ENCODE measurements around the gene F5. TPM values are rescaled to one million over a fixed set of nuclear protein-coding genes. Genes with fewer than 3 reads are reported as not detected.
A peak's percentile ranks its signal among the peaks of the same experiment; 100 is the strongest.

Gene F5
- total RNA-seq, 1 experiment from 2014 or later = not detected

- TF ChIP-seq CTCF (conservative IDR thresholded peaks at IDR 0.05; ENCODE audit: low read depth, low read length) (peak; percentile 56), EZH2 (IDR thresholded peaks at IDR 0.05; ENCODE audit: borderline replicate concordance, low read depth, low read length, poor library complexity, severe bottlenecking) (no peak)
- no peaks in the 10 kb centered on the region for H3K36me3 ChIP-seq (ENCODE audit: insufficient read depth, low read length, poor library complexity, severe bottlenecking)
- DNase-seq (ENCODE audit: low spot score) = peak; percentile 61
- no peak overlapping the region for H3K4me3 ChIP-seq (ENCODE audit: low read depth, low read length, poor library complexity, severe bottlenecking)
- H3K27me3 ChIP-seq (replicated peaks; ENCODE audit: insufficient read depth, low read depth, low read length, poor library complexity) = no peaks in the 10 kb centered on the region
- ChIA-PET CTCF (interaction anchor here (0.7 kb wide), 1 partner anchor 863 kb away, joined by 5 read pairs; no protein-coding TSS in a partner anchor), POLR2A (ENCODE audit: low non-redundant PET) (no interaction called here)
- H3K9me3 ChIP-seq (ENCODE audit: low read depth, low read length, poor library complexity, severe bottlenecking) = no peaks in the 10 kb centered on the region
- peak overlapping the region; percentile 7 for H3K27ac ChIP-seq (ENCODE audit: low read depth, low read length, poor library complexity, severe bottlenecking)
- intact Hi-C loops (cut with micrococcal nuclease; ENCODE audit: unreplicated experiment) = loop anchor here (1.0 to 10.0 kb wide), 2 partner anchors 80 to 862 kb away; no protein-coding TSS in a partner anchor
- BruUV-seq (replicated peaks) = no TSS peak
- H3K4me1 ChIP-seq (ENCODE audit: insufficient read depth, low read length, poor library complexity, severe bottlenecking) = peaks cover 12% of the 10 kb centered on the region
These were observed 119.7 kb downstream of the F5 start for GRCh38 chr1:169466259-169467230.

- TF ChIP-seq EZH2 (IDR thresholded peaks at IDR 0.05; ENCODE audit: borderline replicate concordance, low read depth, low read length, poor library complexity, severe bottlenecking) (no peak), CTCF (conservative IDR thresholded peaks at IDR 0.05; ENCODE audit: low read depth, low read length) (no peak)
- ChIA-PET POLR2A (ENCODE audit: low non-redundant PET) (no interaction called here), CTCF (no interaction called here)
- H3K27me3 ChIP-seq (replicated peaks; ENCODE audit: insufficient read depth, low read depth, low read length, poor library complexity) = no peaks in the 10 kb centered on the region
- no peak for DNase-seq (ENCODE audit: low spot score)
- H3K4me1 ChIP-seq (ENCODE audit: insufficient read depth, low read length, poor library complexity, severe bottlenecking) = peaks cover 12% of the 10 kb centered on the region
- BruUV-seq (replicated peaks) = no TSS peak
- intact Hi-C loops (cut with micrococcal nuclease; ENCODE audit: unreplicated experiment) = loop anchor here (10.0 kb wide), 1 partner anchor 860 kb away; no protein-coding TSS in a partner anchor
- no peaks in the 10 kb centered on the region for H3K9me3 ChIP-seq (ENCODE audit: low read depth, low read length, poor library complexity, severe bottlenecking)
- H3K4me3 ChIP-seq (ENCODE audit: low read depth, low read length, poor library complexity, severe bottlenecking) = no peak overlapping the region
- no peaks in the 10 kb centered on the region for H3K36me3 ChIP-seq (ENCODE audit: insufficient read depth, low read length, poor library complexity, severe bottlenecking)
- H3K27ac ChIP-seq (ENCODE audit: low read depth, low read length, poor library complexity, severe bottlenecking) = no peak overlapping the region
These were observed 121.0 kb downstream of the F5 start for GRCh38 chr1:169465281-169465680.

Other genes with a start within 250 kb of the F5 start
- gene NME7, start 218.7 kb downstream of the F5 start, total RNA-seq (2021) = 26.4 and 34.2 TPM in 2 replicates
- 20.3 and 22.5 TPM in 2 replicates for gene BLZF1, start 218.3 kb downstream of the F5 start, total RNA-seq (2021)
- 5.7 and 6.7 TPM in 2 replicates for gene CCDC181, start 159.0 kb downstream of the F5 start, total RNA-seq (2021)
- gene SLC19A2, start 100.5 kb downstream of the F5 start, total RNA-seq (2021) = 9.9 TPM in 2 replicates
- not detected in 2 replicates for gene SELP, start 43.6 kb upstream of the F5 start, total RNA-seq (2021)
- not detected in 2 replicates for gene SELL, start 125.1 kb upstream of the F5 start, total RNA-seq (2021)
- not detected in 2 replicates for gene SELE, start 147.6 kb upstream of the F5 start, total RNA-seq (2021)
- 5.4 and 6.3 TPM in 2 replicates for gene METTL18, start 208.4 kb upstream of the F5 start, total RNA-seq (2021)

Measured in A673 (cell line).